Tibial artery (tissue), 4 donors: ENCODE results near the gene CMSS1.

Experiments
- DNase-seq, 2 donors: peaks; one replicate each; pipeline ENCODE4 v3.0.0-alpha.2; 2019
- H3K27ac ChIP-seq, 2 donors: fragments of 200-600 bp; sonication (generic) in 1 of 2; 1 replicate in 1 of 2; 2 replicates in 1 of 2; pipeline ENCODE4 v1.5.1; 2018 to 2019; ENCODE audit warnings: mild to moderate bottlenecking in 1 of 2
- H3K27me3 ChIP-seq, 2 donors: fragments of 200-600 bp; sonication (generic) in 1 of 2; one replicate each; pipeline versions ENCODE4 v1.5.1 to v1.6.0; 2016 to 2019
- H3K36me3 ChIP-seq, 3 donors: fragments of 200-600 bp; sonication (generic) in 2 of 3; one replicate each; pipeline ENCODE4 v1.5.1; 2016 to 2019; ENCODE audit warnings: mild to moderate bottlenecking in 2 of 3
- H3K4me1 ChIP-seq, 4 donors: fragments of 200-600 bp; sonication (generic) in 2 of 4; 1 replicate in 3 of 4; 2 replicates in 1 of 4; pipeline ENCODE4 v1.5.1; 2016 to 2019
- H3K4me3 ChIP-seq, 2 donors: fragments of 200-600 bp; sonication (generic) in 1 of 2; 1 replicate in 1 of 2; 2 replicates in 1 of 2; pipeline ENCODE4 v1.5.1; 2018 to 2019; ENCODE audit warnings: mild to moderate bottlenecking in 2 of 2
- H3K9me3 ChIP-seq, 3 donors: fragments of 200-600 bp; sonication (generic) in 1 of 3; one replicate each; pipeline ENCODE4 v1.5.1; 2016 to 2019
- intact Hi-C: fragments of 100-400 bp; cut with DNase I; formaldehyde crosslinking; loops from one replicate; pipeline ENCODE4 v1.15.0; 2023; ENCODE audit warnings: low total_unique reads
- TF ChIP-seq, protein P1 (sequence below), 2 experiments: fragments of 200-600 bp in 1 of 2; fragments of 450-650 bp in 1 of 2; IDR thresholded peaks; one replicate each; pipeline ENCODE4 v1.5.1; 2017 to 2019; ENCODE audit warnings: antibody characterized with exemption in 2 of 2, mild to moderate bottlenecking in 1 of 2, moderate library complexity in 1 of 2

CMSS1 gene

DNA sequence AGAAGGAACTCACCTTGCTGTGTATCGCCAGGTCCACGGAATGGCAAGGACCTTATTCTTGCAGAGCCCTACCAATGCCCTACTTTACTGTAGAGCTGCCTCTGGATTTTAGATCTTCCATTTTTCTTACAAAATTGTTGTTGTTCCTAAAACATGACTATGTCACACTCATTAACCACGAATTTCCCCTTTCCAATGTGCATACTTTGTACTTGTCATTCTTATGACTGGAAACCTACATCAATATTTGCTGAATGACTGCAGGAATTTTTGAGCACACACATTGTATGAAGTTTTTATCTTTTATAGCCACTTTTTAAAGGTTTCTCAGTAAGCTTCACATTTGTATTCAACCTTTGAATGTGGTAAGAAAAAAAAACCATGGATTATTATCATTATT, 35.9 kb upstream of the CMSS1 start:
- H3K36me3 ChIP-seq: peaks cover 0 to 4% (median 0%) of the 10 kb centered on the region in 3 donors
- TF ChIP-seq, protein P1, sequence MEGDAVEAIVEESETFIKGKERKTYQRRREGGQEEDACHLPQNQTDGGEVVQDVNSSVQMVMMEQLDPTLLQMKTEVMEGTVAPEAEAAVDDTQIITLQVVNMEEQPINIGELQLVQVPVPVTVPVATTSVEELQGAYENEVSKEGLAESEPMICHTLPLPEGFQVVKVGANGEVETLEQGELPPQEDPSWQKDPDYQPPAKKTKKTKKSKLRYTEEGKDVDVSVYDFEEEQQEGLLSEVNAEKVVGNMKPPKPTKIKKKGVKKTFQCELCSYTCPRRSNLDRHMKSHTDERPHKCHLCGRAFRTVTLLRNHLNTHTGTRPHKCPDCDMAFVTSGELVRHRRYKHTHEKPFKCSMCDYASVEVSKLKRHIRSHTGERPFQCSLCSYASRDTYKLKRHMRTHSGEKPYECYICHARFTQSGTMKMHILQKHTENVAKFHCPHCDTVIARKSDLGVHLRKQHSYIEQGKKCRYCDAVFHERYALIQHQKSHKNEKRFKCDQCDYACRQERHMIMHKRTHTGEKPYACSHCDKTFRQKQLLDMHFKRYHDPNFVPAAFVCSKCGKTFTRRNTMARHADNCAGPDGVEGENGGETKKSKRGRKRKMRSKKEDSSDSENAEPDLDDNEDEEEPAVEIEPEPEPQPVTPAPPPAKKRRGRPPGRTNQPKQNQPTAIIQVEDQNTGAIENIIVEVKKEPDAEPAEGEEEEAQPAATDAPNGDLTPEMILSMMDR (IDR thresholded peaks at IDR 0.05): no peak
- H3K4me3 ChIP-seq: no peak overlapping the region
- no peaks in the 10 kb centered on the region for H3K9me3 ChIP-seq
- intact Hi-C loops: no loop called here
- no peak for DNase-seq
- no peaks in the 10 kb centered on the region for H3K27me3 ChIP-seq
- no peak overlapping the region for H3K27ac ChIP-seq
- peaks cover 0 to 23% (median 2%) of the 10 kb centered on the region in 4 donors for H3K4me1 ChIP-seq

DNA sequence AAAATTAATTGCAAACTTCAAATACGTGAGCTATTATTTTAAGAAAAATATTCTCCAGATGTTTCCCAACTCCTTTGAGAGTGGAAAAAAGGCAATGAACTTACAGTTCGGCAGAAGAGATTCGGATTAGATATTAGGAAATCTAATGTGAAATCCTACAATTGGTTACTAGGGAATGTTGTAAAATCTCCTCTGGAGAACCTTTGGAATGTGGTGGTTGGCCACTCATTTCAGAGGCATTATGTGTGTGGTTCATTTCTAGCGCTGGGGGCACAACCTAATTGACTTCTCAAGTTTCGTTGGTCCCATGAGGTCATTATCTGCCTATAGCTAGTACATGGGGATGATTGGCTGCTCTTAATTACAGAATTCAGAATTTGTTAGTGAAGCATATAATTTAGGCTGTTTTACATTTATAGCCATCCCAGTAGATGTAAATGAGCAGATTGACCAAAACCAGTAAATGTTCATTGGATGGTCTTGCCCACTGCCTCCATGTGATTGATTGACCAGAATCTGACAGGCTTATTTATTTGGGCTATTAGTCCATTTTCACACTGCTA, 34.6 kb upstream of the CMSS1 start:
- Histone ChIP-seq H3K9me3 (no peaks in the 10 kb centered on the region), H3K4me1 (peaks cover 0 to 22% (median 2%) of the 10 kb centered on the region in 4 donors), H3K4me3 (no peak overlapping the region), H3K27ac (peak overlapping the region in 1 of 2 donors; percentile 4), H3K36me3 (peaks cover 0 to 4% (median 0%) of the 10 kb centered on the region in 3 donors), H3K27me3 (no peaks in the 10 kb centered on the region)
- DNase-seq: no peak
- intact Hi-C loops: no loop called here
- TF ChIP-seq, protein P1 (IDR thresholded peaks at IDR 0.05): no peak

DNA sequence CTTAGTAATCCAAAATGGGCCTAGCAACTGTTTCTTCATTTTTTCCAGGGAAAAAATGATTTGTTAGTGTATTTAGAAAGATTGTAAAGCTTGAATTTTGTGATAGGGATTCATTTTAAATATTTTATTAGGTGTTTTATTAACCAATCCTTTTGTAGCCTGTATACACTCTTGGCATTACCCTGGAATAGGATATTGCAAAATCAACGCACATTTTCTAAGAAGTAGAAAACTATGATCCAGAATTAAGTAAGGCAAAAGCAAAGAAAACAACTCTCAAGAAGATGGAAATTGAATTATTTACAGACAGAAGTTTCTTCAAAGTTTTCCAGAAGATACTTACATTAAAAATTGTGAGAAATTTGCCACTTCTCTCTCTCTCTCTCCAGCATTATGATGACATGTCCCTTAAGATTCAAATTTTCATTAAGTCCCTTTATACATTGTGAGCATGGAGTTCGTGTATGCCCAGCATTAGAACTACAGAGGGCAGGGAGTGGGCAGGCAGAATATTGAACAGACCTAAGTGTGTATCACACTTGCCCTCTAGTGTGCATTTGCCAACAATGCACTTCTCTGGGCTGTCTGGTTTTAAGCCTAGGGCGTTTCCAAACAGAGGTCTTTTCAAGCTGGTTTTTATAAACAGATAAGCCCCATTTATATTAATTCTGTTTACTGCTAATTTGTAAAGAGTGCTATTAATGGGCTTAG, 28.5 kb upstream of the CMSS1 start:
- Histone ChIP-seq H3K4me1 (peaks cover 0 to 18% (median 2%) of the 10 kb centered on the region in 4 donors), H3K4me3 (no peak overlapping the region), H3K9me3 (no peaks in the 10 kb centered on the region), H3K27me3 (no peaks in the 10 kb centered on the region), H3K36me3 (peaks cover 9 to 18% (median 10%) of the 10 kb centered on the region in 3 donors), H3K27ac (peak overlapping the region; percentile 40 to 63)
- peak in 1 of 2 donors; percentile 27 for DNase-seq
- intact Hi-C loops: no loop called here
- TF ChIP-seq, protein P1 (IDR thresholded peaks at IDR 0.05): peak; percentile 56 to 59

- Histone ChIP-seq H3K9me3 (no peaks in the 10 kb centered on the region), H3K4me3 (no peak overlapping the region), H3K27ac (peak overlapping the region in 1 of 2 donors; percentile 33), H3K27me3 (no peaks in the 10 kb centered on the region), H3K36me3 (peaks cover 25 to 44% (median 39%) of the 10 kb centered on the region in 3 donors), H3K4me1 (peaks cover 0 to 3% (median under 1%) of the 10 kb centered on the region in 4 donors)
- no peak for DNase-seq
- TF ChIP-seq, protein P1 (IDR thresholded peaks at IDR 0.05): no peak
- intact Hi-C loops: no loop called here
Observed at GRCh38 chr3:99794485-99794884, 23.2 kb upstream of the CMSS1 start.

DNA sequence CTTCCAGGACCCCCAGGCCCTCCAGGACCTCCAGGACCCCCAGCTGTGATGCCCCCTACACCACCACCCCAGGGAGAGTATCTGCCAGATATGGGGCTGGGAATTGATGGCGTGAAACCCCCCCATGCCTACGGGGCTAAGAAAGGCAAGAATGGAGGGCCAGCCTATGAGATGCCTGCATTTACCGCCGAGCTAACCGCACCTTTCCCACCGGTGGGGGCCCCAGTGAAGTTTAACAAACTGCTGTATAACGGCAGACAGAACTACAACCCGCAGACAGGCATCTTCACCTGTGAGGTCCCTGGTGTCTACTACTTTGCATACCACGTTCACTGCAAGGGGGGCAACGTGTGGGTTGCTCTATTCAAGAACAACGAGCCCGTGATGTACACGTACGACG, 22.1 kb upstream of the CMSS1 start:
- intact Hi-C loops: no loop called here
- TF ChIP-seq, protein P1 (IDR thresholded peaks at IDR 0.05): no peak
- H3K4me1 ChIP-seq: no peaks in the 10 kb centered on the region
- H3K27ac ChIP-seq: peak overlapping the region in 1 of 2 donors; percentile 3
- H3K36me3 ChIP-seq: peaks cover 23 to 39% (median 34%) of the 10 kb centered on the region in 3 donors
- H3K9me3 ChIP-seq: no peaks in the 10 kb centered on the region
- H3K27me3 ChIP-seq: no peaks in the 10 kb centered on the region
- no peak overlapping the region for H3K4me3 ChIP-seq
- no peak for DNase-seq
